K562 (cell line): Measurements from ENCODE around the gene LSS. TPM values are rescaled to one million over a fixed set of nuclear protein-coding genes. Genes with fewer than 3 reads are reported as not detected.

Source experiments
- ARHGAP35 ChIP-seq: fragments of 450-650 bp; IDR thresholded peaks from 2 replicates; pipeline ENCODE4 v1.6.1; 2018; ENCODE audit not compliant: partially characterized antibody
- BHLHE40 ChIP-seq: IDR thresholded peaks from 2 replicates; pipeline ENCODE4 v1.6.1; 2011; ENCODE audit warnings: low read length, improper control_type of control experiment
- E2F6 ChIP-seq, 2 experiments: IDR thresholded peaks; 2 replicates each; pipeline ENCODE4 v1.6.1; 2011; ENCODE audit warnings: borderline replicate concordance in 1 of 2, control low read depth in 1 of 2, low read depth in 1 of 2, low read length in 1 of 2, mild to moderate bottlenecking in 1 of 2, mixed read lengths in 1 of 2, moderate library complexity in 1 of 2; ENCODE audit not compliant: insufficient read depth in 1 of 2, insufficient read length in 1 of 2, poor library complexity in 1 of 2, severe bottlenecking in 1 of 2; ENCODE audit errors: extremely low read depth in 1 of 2
- FUS ChIP-seq: fragments of 200-400 bp; formaldehyde crosslinking; optimal IDR thresholded peaks from 2 replicates; pipeline ENCODE3; 2017; ENCODE audit warnings: low read depth, low read length
- NFYB ChIP-seq: IDR thresholded peaks from 2 replicates; pipeline ENCODE4 v1.6.1; 2011; ENCODE audit warnings: mild to moderate bottlenecking, moderate library complexity; ENCODE audit not compliant: insufficient read length; ENCODE audit errors: extremely low read depth
- NRF1 ChIP-seq, 2 experiments: fragments of 450-650 bp; IDR thresholded peaks in 1 of 2; conservative IDR thresholded peaks in 1 of 2; 2 replicates each; pipeline ENCODE4 v1.6.1; 2014; ENCODE audit warnings: mild to moderate bottlenecking in 2 of 2
- PHF21A ChIP-seq: fragments of 450-650 bp; IDR thresholded peaks from 2 replicates; pipeline ENCODE4 v1.6.1; 2017; ENCODE audit warnings: low read depth, borderline replicate concordance
- PPARD ChIP-seq: fragments of 250-450 bp; sonication (Bioruptor Pico); IDR thresholded peaks from 2 replicates; pipeline ENCODE4 v1.8.0; 2022; ENCODE audit warnings: inconsistent platforms, mild to moderate bottlenecking, moderate library complexity
- RAD51 ChIP-seq: fragments of 450-650 bp; IDR thresholded peaks from 2 replicates; pipeline ENCODE4 v1.7.1; 2016; ENCODE audit warnings: low read depth, mild to moderate bottlenecking, borderline replicate concordance
- RBM25 ChIP-seq: fragments of 200-400 bp; formaldehyde crosslinking; IDR thresholded peaks from 2 replicates; pipeline ENCODE4 v1.6.1; 2018; ENCODE audit warnings: low read length, low read depth, moderate library complexity; ENCODE audit not compliant: severe bottlenecking
- SP1 ChIP-seq: sonication (generic); formaldehyde crosslinking; IDR thresholded peaks from 2 replicates; pipeline ENCODE4 v1.8.1; 2022; ENCODE audit warnings: mild to moderate bottlenecking, missing genetic modification reagents
- TFAM ChIP-seq: fragments of 250-450 bp; sonication (Bioruptor Pico); conservative IDR thresholded peaks from 2 replicates; pipeline ENCODE4 v1.5.0; 2021; ENCODE audit warnings: mild to moderate bottlenecking, moderate library complexity
- ZNF699 ChIP-seq: fragments of 250-450 bp; sonication (Bioruptor Pico); IDR thresholded peaks from 2 replicates; pipeline ENCODE4 v1.8.0; 2021; ENCODE audit warnings: mild to moderate bottlenecking, moderate library complexity; ENCODE audit not compliant: insufficient replicate concordance
- polyA plus RNA-seq, 8 experiments: library from polyadenylated mRNA; depleted of rRNA in 4 of 8; stranded (reverse) in 5 of 8; unstranded in 3 of 8; fragments of >200 nt; fragmentation: Nextera tagmentation in 2 of 8; fragmentation: Illumina TruSeq in 1 of 8; extraction: Ambion mirVana in 2 of 8; extraction: Trizol in 1 of 8; gene quantifications; 2 replicates each; pipeline versions ENCODE4 v1.2.1 to v1.2.3, GENCODE V29; 2011 to 2014; ENCODE audit warnings: inconsistent platforms in 1 of 8, missing spikeins in 1 of 8
- total RNA-seq, 7 experiments: library from RNA; depleted of rRNA in 6 of 7; stranded (reverse); fragments of >200 nt in 6 of 7; fragmentation: Illumina TruSeq in 2 of 7; extraction: Trizol in 2 of 7; gene quantifications; 2 replicates each; pipeline versions ENCODE4 v1.2.1 to v1.2.3, GENCODE V29; 2011 to 2021; ENCODE audit warnings: low replicate concordance in 1 of 7
- TF ChIP-seq, protein P1 (sequence below): fragments of 450-650 bp; IDR thresholded peaks from 2 replicates; pipeline ENCODE4 v1.6.1; 2017; ENCODE audit warnings: antibody characterized with exemption, mild to moderate bottlenecking
- TF ChIP-seq, protein P2 (sequence below): fragments of 450-650 bp; formaldehyde crosslinking; IDR thresholded peaks from 2 replicates; pipeline ENCODE4 v1.4.0; 2022; ENCODE audit warnings: mild to moderate bottlenecking, moderate library complexity
- TF ChIP-seq, protein P3 (sequence below): sonication (generic); formaldehyde crosslinking; IDR thresholded peaks from 2 replicates; pipeline ENCODE4 v1.9.0; 2022; ENCODE audit warnings: mild to moderate bottlenecking, missing genetic modification reagents
- TF ChIP-seq, protein P4 (sequence below): fragments of 450-650 bp; IDR thresholded peaks from 2 replicates; pipeline ENCODE4 v1.6.1; 2016; ENCODE audit warnings: antibody characterized with exemption

Gene LSS
- total and polyA plus RNA-seq, 9 of the 15 experiments (the other 6 are each of a cell fraction or from before 2014, with no cell fraction given): 2.2 to 89.5 (median 37.4) TPM

- TF ChIP-seq, protein P1, sequence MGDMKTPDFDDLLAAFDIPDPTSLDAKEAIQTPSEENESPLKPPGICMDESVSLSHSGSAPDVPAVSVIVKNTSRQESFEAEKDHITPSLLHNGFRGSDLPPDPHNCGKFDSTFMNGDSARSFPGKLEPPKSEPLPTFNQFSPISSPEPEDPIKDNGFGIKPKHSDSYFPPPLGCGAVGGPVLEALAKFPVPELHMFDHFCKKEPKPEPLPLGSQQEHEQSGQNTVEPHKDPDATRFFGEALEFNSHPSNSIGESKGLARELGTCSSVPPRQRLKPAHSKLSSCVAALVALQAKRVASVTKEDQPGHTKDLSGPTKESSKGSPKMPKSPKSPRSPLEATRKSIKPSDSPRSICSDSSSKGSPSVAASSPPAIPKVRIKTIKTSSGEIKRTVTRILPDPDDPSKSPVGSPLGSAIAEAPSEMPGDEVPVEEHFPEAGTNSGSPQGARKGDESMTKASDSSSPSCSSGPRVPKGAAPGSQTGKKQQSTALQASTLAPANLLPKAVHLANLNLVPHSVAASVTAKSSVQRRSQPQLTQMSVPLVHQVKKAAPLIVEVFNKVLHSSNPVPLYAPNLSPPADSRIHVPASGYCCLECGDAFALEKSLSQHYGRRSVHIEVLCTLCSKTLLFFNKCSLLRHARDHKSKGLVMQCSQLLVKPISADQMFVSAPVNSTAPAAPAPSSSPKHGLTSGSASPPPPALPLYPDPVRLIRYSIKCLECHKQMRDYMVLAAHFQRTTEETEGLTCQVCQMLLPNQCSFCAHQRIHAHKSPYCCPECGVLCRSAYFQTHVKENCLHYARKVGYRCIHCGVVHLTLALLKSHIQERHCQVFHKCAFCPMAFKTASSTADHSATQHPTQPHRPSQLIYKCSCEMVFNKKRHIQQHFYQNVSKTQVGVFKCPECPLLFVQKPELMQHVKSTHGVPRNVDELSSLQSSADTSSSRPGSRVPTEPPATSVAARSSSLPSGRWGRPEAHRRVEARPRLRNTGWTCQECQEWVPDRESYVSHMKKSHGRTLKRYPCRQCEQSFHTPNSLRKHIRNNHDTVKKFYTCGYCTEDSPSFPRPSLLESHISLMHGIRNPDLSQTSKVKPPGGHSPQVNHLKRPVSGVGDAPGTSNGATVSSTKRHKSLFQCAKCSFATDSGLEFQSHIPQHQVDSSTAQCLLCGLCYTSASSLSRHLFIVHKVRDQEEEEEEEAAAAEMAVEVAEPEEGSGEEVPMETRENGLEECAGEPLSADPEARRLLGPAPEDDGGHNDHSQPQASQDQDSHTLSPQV: peak; percentile 58
- TF ChIP-seq NRF1 (conservative IDR thresholded peaks at IDR 0.05 in 1 of 2, IDR thresholded peaks at IDR 0.05 in 1 of 2) (peak; percentile 50 to 54), ZNF699 (CRISPR knock-in tag) (no peak), PHF21A (no peak), PPARD (CRISPR knock-in tag) (no peak), TFAM (no peak), SP1 (CRISPR knock-in tag) (peak; percentile 74; the same call in 1 of the 2 replicates), E2F6 (IDR thresholded peaks at IDR 0.05; ENCODE audit: borderline replicate concordance in 1 of 2, extremely low read depth in 1 of 2, insufficient read depth in 1 of 2, insufficient read length in 1 of 2, low read depth in 1 of 2, low read length in 1 of 2, poor library complexity in 1 of 2, severe bottlenecking in 1 of 2) (peak in 1 of 2 experiments; percentile 20), RAD51 (no peak; the same call in 1 of the 2 replicates), FUS (no peak), RBM25 (peak; percentile 40), BHLHE40 (peak; percentile 85), ARHGAP35 (peak; percentile 72), NFYB (no peak)
- TF ChIP-seq, protein P2, sequence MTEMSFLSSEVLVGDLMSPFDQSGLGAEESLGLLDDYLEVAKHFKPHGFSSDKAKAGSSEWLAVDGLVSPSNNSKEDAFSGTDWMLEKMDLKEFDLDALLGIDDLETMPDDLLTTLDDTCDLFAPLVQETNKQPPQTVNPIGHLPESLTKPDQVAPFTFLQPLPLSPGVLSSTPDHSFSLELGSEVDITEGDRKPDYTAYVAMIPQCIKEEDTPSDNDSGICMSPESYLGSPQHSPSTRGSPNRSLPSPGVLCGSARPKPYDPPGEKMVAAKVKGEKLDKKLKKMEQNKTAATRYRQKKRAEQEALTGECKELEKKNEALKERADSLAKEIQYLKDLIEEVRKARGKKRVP (CRISPR knock-in tag): no peak
- TF ChIP-seq, protein P3, sequence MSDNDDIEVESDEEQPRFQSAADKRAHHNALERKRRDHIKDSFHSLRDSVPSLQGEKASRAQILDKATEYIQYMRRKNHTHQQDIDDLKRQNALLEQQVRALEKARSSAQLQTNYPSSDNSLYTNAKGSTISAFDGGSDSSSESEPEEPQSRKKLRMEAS (CRISPR knock-in tag): peak; percentile 78
- TF ChIP-seq, protein P4, sequence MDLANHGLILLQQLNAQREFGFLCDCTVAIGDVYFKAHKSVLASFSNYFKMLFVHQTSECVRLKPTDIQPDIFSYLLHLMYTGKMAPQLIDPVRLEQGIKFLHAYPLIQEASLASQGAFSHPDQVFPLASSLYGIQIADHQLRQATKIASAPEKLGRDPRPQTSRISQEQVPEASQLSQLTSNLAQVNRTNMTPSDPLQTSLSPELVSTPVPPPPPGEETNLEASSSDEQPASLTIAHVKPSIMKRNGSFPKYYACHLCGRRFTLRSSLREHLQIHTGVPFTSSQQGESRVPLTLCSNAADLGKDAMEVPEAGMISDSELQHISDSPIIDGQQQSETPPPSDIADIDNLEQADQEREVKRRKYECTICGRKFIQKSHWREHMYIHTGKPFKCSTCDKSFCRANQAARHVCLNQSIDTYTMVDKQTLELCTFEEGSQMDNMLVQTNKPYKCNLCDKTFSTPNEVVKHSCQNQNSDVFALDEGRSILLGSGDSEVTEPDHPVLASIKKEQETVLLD: no peak
Measured at GRCh38 chr21:46253610-46254124, 25.1 kb upstream of the LSS start (continued).
